Occipital lobe (tissue), 2 donors: Measurements from ENCODE around the gene MADD. TPM values are rescaled to one million over a fixed set of nuclear protein-coding genes. Genes with fewer than 3 reads are reported as not detected.
"Not testable (repeated sequence)": the region's sequence is repeated elsewhere in the genome, so short reads cannot be mapped to it uniquely, and the experiment has no call there.

Source experiments
- DNase-seq: peaks from one replicate; lab custom pipeline; 2025; lab: John Stamatoyannopoulos, UW
- total RNA-seq: library from RNA; depleted of rRNA; stranded (reverse); fragments of >200 nt; gene quantifications from one replicate; pipeline ENCODE4 v1.2.3, GENCODE V29; 2014

MADD gene
- total RNA-seq, 1 donor from 2014 or later = 58.0 TPM

GRCh38 chr11:47318166-47318565 is 48.2 kb downstream of the MADD start:
- DNase-seq = no peak

DNA sequence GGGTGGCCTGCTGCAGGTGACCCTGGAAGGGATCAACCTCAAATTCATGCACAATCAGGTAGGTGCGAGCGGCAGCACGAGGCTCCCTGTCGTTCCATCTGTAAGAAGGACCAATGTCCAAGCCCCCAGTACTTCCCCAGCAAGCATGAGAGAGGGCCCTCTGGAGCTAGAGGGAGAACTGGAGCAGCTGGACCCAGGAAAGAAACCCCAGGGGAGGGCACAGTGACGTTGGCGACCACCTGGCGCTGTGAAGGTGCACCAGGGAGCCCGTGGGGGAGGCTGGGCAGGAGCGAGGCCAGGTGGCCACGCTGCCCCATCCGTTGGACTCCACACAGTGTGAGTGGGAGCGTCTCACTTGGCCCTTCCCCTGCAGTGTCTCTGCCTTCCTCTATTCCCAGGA is 54.6 kb downstream of the MADD start:
- no peak for DNase-seq

DNA sequence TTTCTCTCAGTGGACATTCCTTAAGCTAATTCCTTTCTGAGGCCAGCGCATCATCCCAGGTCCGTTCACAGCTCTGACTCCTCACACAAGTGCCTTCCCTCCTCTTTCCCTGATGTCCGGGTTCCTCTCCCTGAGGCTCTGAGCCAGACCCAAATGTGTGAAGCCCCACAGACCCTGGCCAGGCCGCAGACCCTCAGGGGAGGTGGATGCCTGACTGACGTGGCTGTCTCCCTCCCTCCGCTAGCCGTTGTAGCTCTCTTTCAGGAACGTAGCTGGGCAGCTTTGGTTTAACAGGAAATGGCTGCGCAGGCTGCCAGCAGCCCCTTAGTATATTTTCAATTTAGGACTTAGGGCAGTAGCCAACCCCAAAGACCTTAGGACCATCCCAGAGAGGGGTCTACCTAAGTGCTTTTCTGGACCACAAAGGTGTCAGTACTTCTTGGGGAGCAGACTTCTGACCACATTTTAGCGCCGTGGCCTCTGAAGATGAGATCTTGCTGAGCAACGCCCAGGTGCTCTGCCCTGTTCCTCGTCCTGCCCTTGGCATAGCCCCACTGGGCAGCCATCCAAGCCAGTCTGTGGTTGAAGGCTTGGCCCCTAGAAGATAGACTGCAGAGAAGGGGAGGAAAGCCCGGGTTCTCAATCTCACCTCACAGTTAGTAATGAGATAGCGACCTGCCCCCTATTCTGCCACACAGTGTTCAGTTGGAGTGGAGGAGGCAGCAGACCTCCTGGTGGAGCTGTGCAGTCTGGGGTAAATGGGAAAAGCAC is 55.5 kb downstream of the MADD start:
- no peak for DNase-seq

GRCh38 chr11:47326198-47326597 is 56.3 kb downstream of the MADD start:
- no peak for DNase-seq

GRCh38 chr11:47327025-47327424 is 57.1 kb downstream of the MADD start:
- DNase-seq = no peak

DNA sequence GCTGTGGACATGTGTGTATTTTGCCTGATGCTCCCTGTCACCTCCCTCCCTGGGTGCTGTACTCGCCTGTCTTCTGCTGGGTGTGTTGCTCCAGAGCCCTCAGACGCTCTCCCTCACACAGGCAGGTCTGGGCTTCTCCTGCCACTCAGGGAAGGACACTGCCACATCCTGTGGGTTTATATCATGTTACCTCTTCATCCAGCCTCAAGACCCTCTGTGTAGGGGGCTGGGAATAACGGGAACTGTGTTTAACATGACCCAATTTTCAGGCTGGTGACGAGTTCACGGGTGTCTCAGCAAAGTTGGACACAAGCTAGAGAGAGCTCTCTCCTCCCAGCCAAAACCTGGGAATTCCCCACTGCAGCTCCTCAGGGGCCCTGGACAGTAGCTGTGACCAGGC is 58.0 kb downstream of the MADD start:
- DNase-seq = no peak

GRCh38 chr11:47328449-47329390 is 58.8 kb downstream of the MADD start:
- DNase-seq = no peak

DNA sequence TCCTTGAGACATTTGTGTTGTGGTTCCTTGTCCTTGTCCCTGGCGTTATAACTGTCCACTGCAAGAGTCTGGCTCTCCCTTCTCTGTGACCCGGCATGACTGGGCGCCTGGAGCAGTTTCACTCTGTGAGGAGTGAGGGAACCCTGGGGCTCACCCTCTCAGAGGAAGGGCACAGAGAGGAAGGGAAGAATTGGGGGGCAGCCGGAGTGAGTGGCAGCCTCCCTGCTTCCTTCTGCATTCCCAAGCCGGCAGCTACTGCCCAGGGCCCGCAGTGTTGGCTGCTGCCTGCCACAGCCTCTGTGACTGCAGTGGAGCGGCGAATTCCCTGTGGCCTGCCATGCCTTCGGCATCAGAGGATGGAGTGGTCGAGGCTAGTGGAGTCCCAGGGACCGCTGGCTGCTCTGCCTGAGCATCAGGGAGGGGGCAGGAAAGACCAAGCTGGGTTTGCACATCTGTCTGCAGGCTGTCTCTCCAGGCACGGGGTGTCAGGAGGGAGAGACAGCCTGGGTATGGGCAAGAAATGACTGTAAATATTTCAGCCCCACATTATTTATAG is 59.6 kb downstream of the MADD start:
- DNase-seq = no peak

GRCh38 chr11:47329987-47330931 is 60.3 kb downstream of the MADD start:
- no peak for DNase-seq

DNA sequence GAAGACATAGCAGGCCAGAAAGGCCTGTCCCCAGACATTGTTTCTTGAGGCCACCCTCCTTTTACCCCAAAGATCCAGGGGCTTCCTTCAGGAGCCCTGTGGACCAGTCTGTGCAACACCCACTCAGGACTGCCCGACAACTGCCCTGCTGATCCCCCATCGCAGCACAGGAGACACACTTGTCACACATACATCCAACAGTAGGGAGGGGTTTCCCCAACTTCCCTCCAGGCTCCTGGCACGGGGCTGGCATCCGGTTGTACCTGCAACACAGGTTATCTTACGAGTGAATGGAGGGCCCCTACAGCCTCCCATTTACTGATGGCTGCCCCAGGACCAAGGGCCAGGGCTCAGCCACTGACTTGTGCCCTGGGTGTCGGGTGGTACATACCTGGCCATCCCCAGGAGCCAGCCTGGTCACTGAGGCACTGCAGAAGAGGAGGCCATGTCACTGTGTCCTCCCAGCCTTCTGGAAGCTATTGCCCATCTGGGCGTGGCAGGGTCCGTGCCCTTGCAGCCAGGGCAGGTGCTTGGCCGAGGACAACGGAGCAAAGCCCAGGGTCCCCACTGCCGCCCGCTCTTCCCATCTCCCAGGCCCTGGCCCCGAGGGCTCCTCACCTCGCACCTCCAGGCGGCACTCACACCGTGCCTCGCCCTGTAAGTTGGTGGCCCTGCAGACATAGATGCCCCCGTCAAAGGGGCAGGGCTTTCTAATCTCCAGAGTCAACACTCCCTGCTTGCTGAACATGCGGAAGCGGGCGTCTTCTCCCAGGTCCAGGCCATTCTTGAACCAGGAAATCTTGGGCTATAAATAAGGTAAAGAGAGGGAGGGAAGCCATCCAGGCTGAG is 61.7 kb downstream of the MADD start:
- no peak for DNase-seq

DNA sequence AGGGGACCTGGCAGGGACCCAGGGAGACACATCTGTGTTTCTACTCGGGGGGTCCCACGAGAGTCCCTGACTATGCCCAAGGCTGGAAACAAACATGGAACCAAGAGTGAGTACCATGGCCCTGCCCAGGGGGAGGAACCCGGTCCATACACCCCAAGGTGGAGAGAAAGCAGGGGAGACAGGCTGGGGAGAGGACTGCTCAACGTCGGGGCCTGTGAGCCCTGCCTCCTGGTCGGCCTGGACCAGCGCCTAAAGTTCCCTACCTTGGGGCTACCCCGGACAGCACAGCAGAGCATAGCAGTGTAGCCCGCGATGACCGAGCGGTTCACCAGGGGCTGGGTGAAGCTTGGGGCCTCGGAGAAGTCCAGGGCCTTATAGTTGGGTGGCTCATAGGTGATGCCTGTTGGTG is 62.4 kb downstream of the MADD start:
- DNase-seq = no peak

GRCh38 chr11:47332791-47333525 is 63.0 kb downstream of the MADD start:
- DNase-seq = no peak

DNA sequence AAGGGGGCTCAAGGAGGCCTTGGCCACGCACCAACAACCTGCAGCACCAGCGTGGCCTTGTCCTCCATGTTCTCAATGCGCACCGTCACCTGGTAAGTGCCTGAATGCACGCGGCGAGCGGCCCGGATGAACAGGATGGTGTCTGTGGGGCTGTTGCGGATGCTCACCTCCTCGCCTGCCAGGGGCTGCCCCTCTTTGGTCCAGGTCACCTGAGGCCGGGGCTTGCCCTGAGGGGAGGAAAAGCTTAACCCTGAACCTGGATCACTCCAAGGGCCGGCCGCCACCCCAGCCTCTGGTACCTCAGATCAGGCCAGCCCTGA is 63.6 kb downstream of the MADD start:
- no peak for DNase-seq

DNA sequence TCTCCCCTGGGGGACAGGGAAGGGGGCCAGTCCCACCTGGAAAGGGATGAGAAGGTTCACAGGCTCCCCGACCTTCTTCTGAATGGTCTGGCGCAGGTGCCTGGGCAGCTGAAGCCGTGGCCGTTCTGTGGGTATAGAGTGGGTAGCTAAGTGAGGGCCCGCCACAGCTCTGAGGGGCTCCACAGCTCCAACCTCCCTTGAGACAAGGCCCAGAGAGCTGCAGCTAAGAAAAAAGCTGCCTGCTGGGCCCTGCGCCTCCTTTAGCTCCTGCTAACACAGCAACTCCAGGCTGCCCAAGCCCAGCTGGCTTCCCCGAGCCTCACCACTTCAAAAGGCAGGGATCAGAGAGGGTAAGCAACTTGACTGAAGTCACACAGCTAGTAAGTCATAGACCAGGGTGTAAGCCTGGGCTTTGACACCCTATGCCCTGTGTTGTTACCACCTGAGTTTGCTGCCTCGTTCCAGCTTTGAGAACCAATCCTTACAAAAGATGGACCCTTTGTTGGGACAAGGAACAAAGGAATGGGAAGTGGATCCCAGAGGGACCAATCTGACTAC is 64.0 kb downstream of the MADD start:
- DNase-seq = no peak

- DNase-seq = not testable (repeated sequence)
Measured at GRCh38 chr11:47334699-47335411, 64.9 kb downstream of the MADD start.

DNA sequence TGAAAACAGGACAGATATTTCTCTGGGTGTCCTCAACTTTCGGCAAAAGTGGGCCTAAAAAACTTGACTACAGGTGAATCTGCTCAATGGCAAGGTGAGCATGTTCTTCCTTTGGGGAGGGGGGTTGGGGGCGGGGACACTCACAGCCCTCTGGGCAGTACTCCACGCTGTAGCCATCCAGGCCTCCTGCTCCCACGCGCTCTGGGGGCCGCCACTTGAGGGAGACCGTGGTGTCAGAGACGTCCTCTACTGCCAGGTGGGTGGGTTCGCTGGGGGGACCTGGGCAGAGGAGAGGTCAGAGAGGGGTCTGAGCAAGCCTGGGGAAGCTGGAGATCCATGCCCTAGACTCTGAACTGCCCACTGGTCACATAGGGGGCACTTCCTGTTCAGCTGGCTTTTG is 65.8 kb downstream of the MADD start:
- DNase-seq = no peak

DNA sequence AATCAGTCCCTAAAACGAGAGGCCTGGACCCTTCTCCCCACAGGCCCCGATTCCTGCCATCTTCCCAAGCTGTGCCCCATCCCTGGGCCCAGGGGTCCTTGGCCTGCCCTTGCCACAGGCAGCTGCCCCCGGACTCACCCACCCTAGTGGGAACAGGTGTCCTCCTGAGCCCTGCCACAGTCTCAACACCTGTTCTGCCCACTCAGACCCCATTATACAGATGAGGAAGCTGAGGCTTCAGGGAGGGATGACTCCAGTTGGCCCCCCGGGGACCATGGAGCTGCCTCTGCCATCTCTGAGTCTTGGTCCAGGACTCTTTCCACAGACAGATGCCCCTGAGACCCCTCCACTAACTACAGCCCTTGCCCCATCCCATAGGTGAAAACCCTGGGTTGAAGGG is 66.7 kb downstream of the MADD start:
- no peak for DNase-seq

DNA sequence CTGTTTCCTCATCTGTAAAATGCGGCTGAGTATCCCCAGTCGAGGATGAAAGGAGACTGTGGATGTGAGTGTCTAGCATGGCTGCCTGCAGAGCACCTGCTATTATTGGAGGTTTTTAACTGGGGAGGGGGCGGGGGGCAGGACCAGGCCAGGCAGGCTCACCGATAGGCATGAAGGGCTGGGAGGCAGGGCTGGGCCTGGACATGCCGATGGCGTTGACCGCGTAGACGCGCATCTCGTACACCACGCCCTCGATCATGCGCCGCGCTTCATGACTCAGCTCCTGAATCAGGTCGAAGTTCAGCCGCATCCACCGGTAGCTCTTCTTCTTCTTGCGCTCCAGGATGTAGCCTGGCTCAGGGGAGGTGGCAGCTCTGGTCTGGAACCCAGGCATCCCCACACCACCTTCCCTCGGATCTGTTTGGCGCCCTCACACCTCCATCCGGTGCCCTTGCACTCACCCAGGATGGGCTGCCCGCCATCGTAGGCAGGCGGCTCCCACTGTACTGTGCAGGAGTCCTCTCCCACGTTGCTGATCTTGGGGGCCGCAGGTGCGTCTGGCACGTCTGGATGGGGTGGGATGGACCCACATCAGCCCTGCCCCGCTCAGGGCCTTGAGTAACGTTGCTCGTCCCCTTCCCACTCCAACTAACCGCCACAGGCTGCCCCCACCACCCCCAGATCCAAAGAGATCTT is 67.4 kb downstream of the MADD start:
- no peak for DNase-seq
